Activated CD8-positive, alpha-beta memory T cell treated with anti-CD3 and anti-CD28 coated beads, Interleukin-2, amount 10 ng/mL, durations not matched to agents 7 days and 5 days (primary cell): ENCODE results near the gene STX11. TPM values are rescaled to one million over a fixed set of nuclear protein-coding genes. Genes with fewer than 3 reads are reported as not detected.

Experiments
- ATAC-seq: fragments of 150-1000 bp; cut with Tn5 transposase; one replicate; pipeline ENCODE4 v1.10.0; 2021; ENCODE audit warnings: moderate library complexity
- CTCF ChIA-PET: fragments of 350-600 bp; sonication (Branson Sonifier 250); formaldehyde crosslinking; loops from one replicate; lab custom pipeline; 2021; ENCODE audit warnings: antibody characterized with exemption; lab: Charles Lee
- DNase-seq: peaks from one replicate; pipeline ENCODE4 v3.0.0-alpha.2; 2020
- H3K27ac Mint-ChIP-seq: one replicate; pipeline ENCODE4 v1.8.0; 2021; ENCODE audit warnings: mild to moderate bottlenecking, mixed read lengths
- H3K27me3 Mint-ChIP-seq: one replicate; pipeline ENCODE4 v1.8.0; 2021; ENCODE audit warnings: mixed read lengths
- H3K36me3 Mint-ChIP-seq: one replicate; pipeline ENCODE4 v1.8.0; 2021; ENCODE audit warnings: mild to moderate bottlenecking, mixed read lengths
- H3K4me1 Mint-ChIP-seq: one replicate; pipeline ENCODE4 v1.8.0; 2021; ENCODE audit warnings: mixed read lengths
- H3K4me3 Mint-ChIP-seq: one replicate; pipeline ENCODE4 v1.8.0; 2021; ENCODE audit warnings: mild to moderate bottlenecking, moderate library complexity, mixed read lengths
- H3K9me3 Mint-ChIP-seq: one replicate; pipeline ENCODE4 v1.8.0; 2022; ENCODE audit warnings: low read depth, mixed read lengths
- total RNA-seq, 2 experiments: library from RNA; stranded (reverse); gene quantifications; one replicate each; pipeline ENCODE4 v1.2.3, GENCODE V29; 2021

Gene STX11
- total RNA-seq, 2 experiments from 2014 or later, result 26.5 to 29.0 TPM

DNA sequence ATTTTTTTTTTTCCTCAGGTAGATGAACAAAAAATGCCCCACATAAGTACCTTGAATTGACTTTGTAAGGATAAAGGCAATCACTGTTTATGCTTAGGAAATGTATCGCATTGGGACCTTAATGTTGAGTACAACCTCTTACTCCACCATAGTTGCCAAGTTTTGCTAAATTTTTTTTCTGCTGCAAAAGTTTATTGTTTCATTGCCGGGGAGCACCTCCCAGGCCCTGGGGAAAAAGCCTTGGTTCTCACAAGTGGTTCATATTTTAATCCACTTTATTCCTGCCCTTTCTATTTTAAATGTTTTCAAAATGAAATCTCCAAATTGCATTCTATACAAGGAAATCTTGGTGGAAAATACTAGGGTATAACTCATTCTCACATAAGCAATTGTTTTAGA lies 82.5 kb downstream of the STX11 start:
- no peaks in the 10 kb centered on the region for H3K9me3 Mint-ChIP-seq
- no peaks in the 10 kb centered on the region for H3K4me1 Mint-ChIP-seq
- H3K4me3 Mint-ChIP-seq, result no peak overlapping the region
- no peak for DNase-seq
- CTCF ChIA-PET, result no interaction called here
- no peak overlapping the region for H3K27ac Mint-ChIP-seq
- H3K36me3 Mint-ChIP-seq, result no peaks in the 10 kb centered on the region
- H3K27me3 Mint-ChIP-seq, result no peaks in the 10 kb centered on the region
- no peak for ATAC-seq

DNA sequence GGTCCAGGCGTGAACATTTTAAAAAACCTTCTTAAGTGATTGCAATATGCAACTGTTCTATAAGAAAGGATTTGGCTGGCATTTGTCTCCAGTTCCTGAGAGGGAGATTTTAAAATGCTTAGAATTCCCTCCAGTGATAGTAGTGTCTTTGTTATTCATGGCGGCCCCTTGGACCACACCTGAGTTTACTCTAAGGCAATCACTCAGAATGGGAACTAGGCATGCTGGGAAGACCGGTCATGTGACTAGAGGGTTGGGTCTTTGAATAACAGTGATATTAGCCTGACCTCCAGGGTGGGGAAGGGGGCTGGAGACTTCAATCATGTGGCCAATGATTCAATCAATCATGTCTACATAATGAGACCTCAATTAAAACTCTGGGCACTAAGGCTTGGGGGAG lies 84.1 kb downstream of the STX11 start:
- H3K27ac Mint-ChIP-seq, result no peak overlapping the region
- no peaks in the 10 kb centered on the region for H3K9me3 Mint-ChIP-seq
- H3K27me3 Mint-ChIP-seq, result no peaks in the 10 kb centered on the region
- DNase-seq, result no peak
- no peak overlapping the region for H3K4me3 Mint-ChIP-seq
- ATAC-seq, result no peak
- CTCF ChIA-PET, result interaction anchor here (0.9 to 1.0 kb wide), 2 partner anchors 16 to 51 kb away, joined by 3 to 5 read pairs; no protein-coding TSS in a partner anchor
- H3K4me1 Mint-ChIP-seq, result no peaks in the 10 kb centered on the region
- H3K36me3 Mint-ChIP-seq, result no peaks in the 10 kb centered on the region

DNA sequence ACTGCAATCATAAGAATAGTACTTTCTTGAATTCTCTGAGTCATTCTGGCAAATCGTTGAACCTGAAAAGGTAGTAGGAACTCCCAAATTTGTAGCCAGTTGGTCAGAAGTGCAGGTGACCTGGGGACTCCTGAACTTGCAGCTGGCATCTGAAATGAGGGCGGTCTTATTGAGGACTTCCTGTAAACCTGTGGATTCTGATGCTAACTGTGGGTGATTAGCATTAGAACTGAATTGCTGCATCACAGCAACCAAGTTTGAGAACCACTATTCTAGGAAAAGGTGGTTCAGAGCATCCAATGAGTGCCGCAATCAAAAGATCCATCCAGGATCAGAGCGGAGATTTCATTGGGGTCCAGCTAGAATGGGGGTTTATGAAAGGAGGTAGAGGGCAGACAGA lies 84.6 kb downstream of the STX11 start:
- DNase-seq (no peak), ATAC-seq (no peak)
- Mint-ChIP-seq H3K9me3 (no peaks in the 10 kb centered on the region), H3K4me3 (no peak overlapping the region), H3K27ac (no peak overlapping the region), H3K36me3 (no peaks in the 10 kb centered on the region), H3K27me3 (no peaks in the 10 kb centered on the region), H3K4me1 (no peaks in the 10 kb centered on the region)
- CTCF ChIA-PET, result interaction anchor here (1.1 kb wide), 1 partner anchor 9 kb away, joined by 3 read pairs; no protein-coding TSS in a partner anchor

Other genes starting within 250 kb of the STX11 start
- 10 to 100 TPM; 14.7 to 23.0 TPM for gene PLAGL1, start 142.3 kb upstream of the STX11 start, total RNA-seq
- 100 to 1,000 TPM; 151 to 176 TPM for gene SF3B5, start 54.9 kb upstream of the STX11 start, total RNA-seq
- 100 to 1,000 TPM; 102 to 195 TPM for gene UTRN, start 134.8 kb downstream of the STX11 start, total RNA-seq